ENCODE results near the gene PHYHD1. TPM values are rescaled to one million over a fixed set of nuclear protein-coding genes. Genes with fewer than 3 reads are reported as not detected.
"Not testable (repeated sequence)": the region's sequence is repeated elsewhere in the genome, so short reads cannot be mapped to it uniquely, and the experiment has no call there.

The PHYHD1 gene
- polyA plus RNA-seq, 2 donors, result 19.8 to 39.5 TPM

- Histone ChIP-seq H3K4me1 (ENCODE audit: control insufficient read depth in 2 of 2, insufficient read depth in 2 of 2, low read length in 1 of 2) (peaks cover 8 to 11% of the 10 kb centered on the region in 2 donors), H3K9me3 (ENCODE audit: control insufficient read depth in 2 of 2, insufficient read depth in 1 of 2, low read depth in 1 of 2, low read length in 1 of 2) (no peaks in the 10 kb centered on the region), H3K36me3 (ENCODE audit: control insufficient read depth in 2 of 2, insufficient read depth in 2 of 2, low read length in 1 of 2) (peaks cover 5 to 7% of the 10 kb centered on the region in 2 donors), H3K4me3 (ENCODE audit: low read depth in 1 of 2, low read length in 2 of 2) (peak within 1 kb of the TSS; percentile 78 to 92), H3K27me3 (ENCODE audit: control insufficient read depth in 1 of 2, insufficient read depth in 2 of 2, low read length in 2 of 2) (no peaks in the 10 kb centered on the region), H3K27ac (ENCODE audit: low read depth in 2 of 2, low read length in 1 of 2) (peak within 1 kb of the TSS; percentile 89 to 98)
- WGBS, 2 donors, result 0% methylated on average over 59 to 86 of the region's 86 CpGs
These were observed 26.9 kb downstream of the PHYHD1 start, which contains the start of the genes DOLK and NUP188 for GRCh38 chr9:128947527-128948301. DOLK (minus strand) TSS chr9:128947603; CDS start chr9:128947303, 300 bp downstream. NUP188 (plus strand) TSS chr9:128947699; CDS start chr9:128947720, 21 bp downstream.

- not testable (repeated sequence) for H3K4me1 ChIP-seq (ENCODE audit: control insufficient read depth in 2 of 2, insufficient read depth in 2 of 2, low read length in 1 of 2); H3K36me3 ChIP-seq (ENCODE audit: control insufficient read depth in 2 of 2, insufficient read depth in 2 of 2, low read length in 1 of 2); H3K9me3 ChIP-seq (ENCODE audit: control insufficient read depth in 2 of 2, insufficient read depth in 1 of 2, low read depth in 1 of 2, low read length in 1 of 2); H3K27ac ChIP-seq (ENCODE audit: low read depth in 2 of 2, low read length in 1 of 2); H3K27me3 ChIP-seq (ENCODE audit: control insufficient read depth in 1 of 2, insufficient read depth in 2 of 2, low read length in 2 of 2); H3K4me3 ChIP-seq (ENCODE audit: low read depth in 1 of 2, low read length in 2 of 2)
- WGBS, 2 donors, result 96 to 98% methylated on average over 9 of the region's 9 CpGs
These were observed 40.6 kb downstream of the PHYHD1 start for GRCh38 chr9:128961403-128961802.

GRCh38 chr9:128969491-128969890 is 48.7 kb downstream of the PHYHD1 start:
- Histone ChIP-seq H3K27me3 (ENCODE audit: control insufficient read depth in 1 of 2, insufficient read depth in 2 of 2, low read length in 2 of 2) (no peaks in the 10 kb centered on the region), H3K9me3 (ENCODE audit: control insufficient read depth in 2 of 2, insufficient read depth in 1 of 2, low read depth in 1 of 2, low read length in 1 of 2) (no peaks in the 10 kb centered on the region), H3K27ac (ENCODE audit: low read depth in 2 of 2, low read length in 1 of 2) (no peak overlapping the region), H3K4me1 (ENCODE audit: control insufficient read depth in 2 of 2, insufficient read depth in 2 of 2, low read length in 1 of 2) (no peaks in the 10 kb centered on the region), H3K4me3 (ENCODE audit: low read depth in 1 of 2, low read length in 2 of 2) (no peak overlapping the region), H3K36me3 (ENCODE audit: control insufficient read depth in 2 of 2, insufficient read depth in 2 of 2, low read length in 1 of 2) (peaks cover 3 to 23% of the 10 kb centered on the region in 2 donors)
- WGBS, 2 donors, result 94 to 95% methylated on average over 5 of the region's 5 CpGs

GRCh38 chr9:128972956-128973355 is 52.2 kb downstream of the PHYHD1 start:
- no peak overlapping the region for H3K4me3 ChIP-seq (ENCODE audit: low read depth in 1 of 2, low read length in 2 of 2)
- no peaks in the 10 kb centered on the region for H3K4me1 ChIP-seq (ENCODE audit: control insufficient read depth in 2 of 2, insufficient read depth in 2 of 2, low read length in 1 of 2)
- WGBS, 2 donors, result 65 to 67% methylated on average over 4 of the region's 4 CpGs
- peaks cover 5 to 26% of the 10 kb centered on the region in 2 donors for H3K36me3 ChIP-seq (ENCODE audit: control insufficient read depth in 2 of 2, insufficient read depth in 2 of 2, low read length in 1 of 2)
- no peak overlapping the region for H3K27ac ChIP-seq (ENCODE audit: low read depth in 2 of 2, low read length in 1 of 2)
- H3K27me3 ChIP-seq (ENCODE audit: control insufficient read depth in 1 of 2, insufficient read depth in 2 of 2, low read length in 2 of 2), result no peaks in the 10 kb centered on the region
- H3K9me3 ChIP-seq (ENCODE audit: control insufficient read depth in 2 of 2, insufficient read depth in 1 of 2, low read depth in 1 of 2, low read length in 1 of 2), result no peaks in the 10 kb centered on the region

GRCh38 chr9:128979111-128979510 is 58.3 kb downstream of the PHYHD1 start:
- no peak overlapping the region for H3K4me3 ChIP-seq (ENCODE audit: low read depth in 1 of 2, low read length in 2 of 2)
- WGBS, 2 donors, result 90 to 92% methylated on average over 3 of the region's 3 CpGs
- peaks cover 14 to 31% of the 10 kb centered on the region in 2 donors for H3K36me3 ChIP-seq (ENCODE audit: control insufficient read depth in 2 of 2, insufficient read depth in 2 of 2, low read length in 1 of 2)
- no peak overlapping the region for H3K27ac ChIP-seq (ENCODE audit: low read depth in 2 of 2, low read length in 1 of 2)
- H3K4me1 ChIP-seq (ENCODE audit: control insufficient read depth in 2 of 2, insufficient read depth in 2 of 2, low read length in 1 of 2), result no peaks in the 10 kb centered on the region
- H3K9me3 ChIP-seq (ENCODE audit: control insufficient read depth in 2 of 2, insufficient read depth in 1 of 2, low read depth in 1 of 2, low read length in 1 of 2), result no peaks in the 10 kb centered on the region
- H3K27me3 ChIP-seq (ENCODE audit: control insufficient read depth in 1 of 2, insufficient read depth in 2 of 2, low read length in 2 of 2), result no peaks in the 10 kb centered on the region

- Histone ChIP-seq H3K9me3 (ENCODE audit: control insufficient read depth in 2 of 2, insufficient read depth in 1 of 2, low read depth in 1 of 2, low read length in 1 of 2) (no peaks in the 10 kb centered on the region), H3K27ac (ENCODE audit: low read depth in 2 of 2, low read length in 1 of 2) (no peak overlapping the region), H3K4me3 (ENCODE audit: low read depth in 1 of 2, low read length in 2 of 2) (no peak overlapping the region), H3K36me3 (ENCODE audit: control insufficient read depth in 2 of 2, insufficient read depth in 2 of 2, low read length in 1 of 2) (peaks cover 12 to 36% of the 10 kb centered on the region in 2 donors), H3K27me3 (ENCODE audit: control insufficient read depth in 1 of 2, insufficient read depth in 2 of 2, low read length in 2 of 2) (no peaks in the 10 kb centered on the region), H3K4me1 (ENCODE audit: control insufficient read depth in 2 of 2, insufficient read depth in 2 of 2, low read length in 1 of 2) (peaks cover 2 to 7% of the 10 kb centered on the region in 2 donors)
- 92 to 97% methylated on average over 8 of the region's 8 CpGs for WGBS, 2 donors
These were observed 62.8 kb downstream of the PHYHD1 start for GRCh38 chr9:128983536-128983935.

- Histone ChIP-seq H3K4me1 (ENCODE audit: control insufficient read depth in 2 of 2, insufficient read depth in 2 of 2, low read length in 1 of 2) (peaks cover 2 to 7% of the 10 kb centered on the region in 2 donors), H3K27me3 (ENCODE audit: control insufficient read depth in 1 of 2, insufficient read depth in 2 of 2, low read length in 2 of 2) (no peaks in the 10 kb centered on the region), H3K4me3 (ENCODE audit: low read depth in 1 of 2, low read length in 2 of 2) (no peak overlapping the region), H3K27ac (ENCODE audit: low read depth in 2 of 2, low read length in 1 of 2) (peak overlapping the region; percentile 57 to 70), H3K36me3 (ENCODE audit: control insufficient read depth in 2 of 2, insufficient read depth in 2 of 2, low read length in 1 of 2) (peaks cover 9 to 30% of the 10 kb centered on the region in 2 donors), H3K9me3 (ENCODE audit: control insufficient read depth in 2 of 2, insufficient read depth in 1 of 2, low read depth in 1 of 2, low read length in 1 of 2) (no peaks in the 10 kb centered on the region)
- 61 to 77% methylated on average over 5 of the region's 5 CpGs for WGBS, 2 donors
These were observed 65.9 kb downstream of the PHYHD1 start for GRCh38 chr9:128986671-128987070.

- H3K27me3 ChIP-seq (ENCODE audit: control insufficient read depth in 1 of 2, insufficient read depth in 2 of 2, low read length in 2 of 2), result no peaks in the 10 kb centered on the region
- peaks cover under 1 to 26% of the 10 kb centered on the region in 2 donors for H3K36me3 ChIP-seq (ENCODE audit: control insufficient read depth in 2 of 2, insufficient read depth in 2 of 2, low read length in 1 of 2)
- H3K27ac ChIP-seq (ENCODE audit: low read depth in 2 of 2, low read length in 1 of 2), result peak overlapping the region; percentile 67 to 75
- 58 to 70% methylated on average over 5 of the region's 5 CpGs for WGBS, 2 donors
- peaks cover 2 to 7% of the 10 kb centered on the region in 2 donors for H3K4me1 ChIP-seq (ENCODE audit: control insufficient read depth in 2 of 2, insufficient read depth in 2 of 2, low read length in 1 of 2)
- H3K9me3 ChIP-seq (ENCODE audit: control insufficient read depth in 2 of 2, insufficient read depth in 1 of 2, low read depth in 1 of 2, low read length in 1 of 2), result no peaks in the 10 kb centered on the region
- H3K4me3 ChIP-seq (ENCODE audit: low read depth in 1 of 2, low read length in 2 of 2), result no peak overlapping the region
These were observed 67.0 kb downstream of the PHYHD1 start for GRCh38 chr9:128987805-128988204.

Data from esophagus (tissue), 2 donors.